NT2/D1 (cell line): ENCODE results near the gene RERE.

Experiments used
- SUZ12 ChIP-seq: IDR thresholded peaks from 2 replicates; pipeline ENCODE4 v1.6.1; 2011; ENCODE audit not compliant: insufficient read length, insufficient read depth; ENCODE audit errors: extremely low read depth
- YY1 ChIP-seq: IDR thresholded peaks from 2 replicates; pipeline ENCODE4 v1.6.1; 2011; ENCODE audit not compliant: insufficient read length, insufficient read depth
- ZNF274 ChIP-seq: IDR thresholded peaks from 2 replicates; pipeline ENCODE4 v1.6.1; 2011; ENCODE audit warnings: mild to moderate bottlenecking, low read depth, low read length

GRCh38 chr1:8506995-8507615, 310.3 kb downstream of the RERE start:
- TF ChIP-seq YY1 (no peak), ZNF274 (no peak), SUZ12 (no peak)
